ENCODE measurements around the gene TENT4A.

Gene TENT4A

GRCh38 chr5:6700685-6701355 is 12.4 kb upstream of the TENT4A start:
- DNase-seq (ENCODE audit: low read depth), result no peak

- no peak for DNase-seq (ENCODE audit: low read depth)
These were observed 11.7 kb upstream of the TENT4A start for GRCh38 chr5:6701491-6701890.

GRCh38 chr5:6702633-6703032 is 10.6 kb upstream of the TENT4A start:
- no peak for DNase-seq (ENCODE audit: low read depth)

- DNase-seq (ENCODE audit: low read depth), result no peak
These were observed 9.4 kb upstream of the TENT4A start for GRCh38 chr5:6703806-6704205.

DNA sequence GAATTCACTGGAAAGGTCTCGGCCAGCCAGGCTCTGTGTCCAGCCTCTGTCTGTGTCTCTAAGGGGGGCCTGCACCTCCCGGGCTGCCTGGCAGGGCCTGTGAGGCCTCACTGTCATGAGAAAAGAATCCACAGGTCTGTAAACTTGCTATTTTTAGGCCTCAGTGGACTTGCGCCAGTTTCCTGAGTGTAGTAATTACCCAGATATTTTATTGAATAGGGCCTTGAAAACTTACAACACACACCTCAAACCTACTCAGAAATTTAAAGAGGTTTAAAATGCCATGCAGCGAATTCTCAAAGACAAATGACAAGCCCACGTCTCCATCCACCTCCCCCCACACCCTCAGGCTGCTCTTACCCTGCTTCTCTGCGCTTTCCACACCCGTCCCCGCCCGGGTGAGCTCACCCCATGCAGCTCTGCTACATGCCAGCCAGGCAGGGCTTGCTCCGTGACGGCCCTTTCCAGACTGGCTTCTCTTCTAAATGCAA is 8.8 kb upstream of the TENT4A start:
- DNase-seq (ENCODE audit: low read depth), result no peak

DNA sequence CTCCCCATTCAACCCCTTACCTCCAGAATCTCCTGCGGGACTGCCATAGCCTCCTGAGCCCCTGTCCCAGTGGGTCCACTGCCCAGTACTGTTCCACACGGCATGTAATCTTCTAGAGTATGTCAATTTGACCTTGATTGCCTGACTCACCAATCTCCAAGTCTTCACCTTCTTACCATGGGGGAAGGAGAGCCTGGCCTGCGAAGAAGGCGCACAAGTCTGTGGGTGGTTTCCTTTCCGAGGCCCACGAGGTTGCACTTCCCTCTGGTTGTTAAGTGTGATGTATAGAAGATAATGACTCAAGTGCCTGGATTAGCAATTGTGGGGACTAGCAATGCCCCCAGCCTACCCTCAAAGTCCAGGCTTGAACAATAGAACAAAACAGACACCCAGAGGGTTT is 8.1 kb upstream of the TENT4A start:
- DNase-seq (ENCODE audit: low read depth), result no peak

DNA sequence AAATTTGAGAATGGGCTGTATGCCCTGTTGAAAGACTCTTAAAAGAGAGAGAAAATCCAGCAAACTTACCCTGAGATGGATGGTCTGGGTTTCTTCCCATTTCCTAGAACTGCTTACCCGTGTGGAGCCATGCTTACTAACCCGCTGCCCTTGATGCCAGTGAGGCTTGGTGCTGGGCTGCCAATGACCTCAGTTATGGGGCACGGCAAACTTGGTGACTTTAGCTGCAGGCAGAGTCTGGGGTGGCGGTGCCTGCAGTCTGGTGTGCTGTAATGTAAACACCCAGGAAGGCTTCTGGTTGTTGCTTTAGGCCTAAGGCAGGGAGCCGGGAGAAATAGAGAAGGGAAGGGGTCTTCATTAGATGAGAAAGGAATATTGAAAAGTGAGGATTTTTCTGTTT is 7.3 kb upstream of the TENT4A start:
- no peak for DNase-seq (ENCODE audit: low read depth)

GRCh38 chr5:6707852-6708251 is 5.4 kb upstream of the TENT4A start:
- DNase-seq (ENCODE audit: low read depth), result no peak

- DNase-seq (ENCODE audit: low read depth), result no peak
These were observed 4.4 kb upstream of the TENT4A start for GRCh38 chr5:6708814-6709213.

GRCh38 chr5:6710070-6710469 is 3.2 kb upstream of the TENT4A start:
- DNase-seq (ENCODE audit: low read depth), result no peak

DNA sequence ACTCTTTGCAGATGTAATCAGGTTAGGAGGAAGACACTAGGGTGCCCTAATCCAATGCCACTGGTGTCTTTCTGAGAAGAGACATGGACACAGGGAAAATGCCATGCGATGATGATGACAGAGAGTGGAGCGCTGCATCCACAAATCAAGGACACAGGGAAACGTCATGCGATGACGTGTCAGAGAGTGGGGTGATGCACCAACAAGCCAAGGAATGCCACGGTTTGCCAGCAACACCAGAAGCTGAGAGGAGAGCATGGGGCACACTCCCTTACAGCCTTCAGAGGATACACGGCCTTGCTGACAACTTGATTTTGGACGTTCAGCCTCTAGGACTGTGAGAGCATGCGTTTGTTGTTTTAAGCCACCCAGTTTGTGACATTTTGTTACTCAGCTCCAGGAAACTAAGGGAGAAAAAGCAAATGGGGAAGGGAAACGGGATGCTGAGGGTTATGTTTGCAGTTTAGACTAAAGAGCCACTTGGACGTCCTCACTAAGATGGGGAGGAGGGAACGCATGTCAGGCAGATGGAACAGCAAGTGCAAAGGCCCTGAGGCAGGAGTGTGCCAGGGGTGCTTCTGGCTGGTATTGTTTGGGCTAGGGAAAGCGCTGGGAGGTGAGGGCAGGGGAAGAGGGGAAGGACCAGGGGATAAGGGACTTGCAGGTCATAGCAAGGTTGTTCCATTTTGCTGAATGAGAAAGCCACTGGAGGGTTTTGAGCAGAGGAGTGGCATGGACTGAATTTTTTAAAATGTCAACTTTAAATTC is 2.5 kb upstream of the TENT4A start:
- DNase-seq (ENCODE audit: low read depth), result no peak

DNA sequence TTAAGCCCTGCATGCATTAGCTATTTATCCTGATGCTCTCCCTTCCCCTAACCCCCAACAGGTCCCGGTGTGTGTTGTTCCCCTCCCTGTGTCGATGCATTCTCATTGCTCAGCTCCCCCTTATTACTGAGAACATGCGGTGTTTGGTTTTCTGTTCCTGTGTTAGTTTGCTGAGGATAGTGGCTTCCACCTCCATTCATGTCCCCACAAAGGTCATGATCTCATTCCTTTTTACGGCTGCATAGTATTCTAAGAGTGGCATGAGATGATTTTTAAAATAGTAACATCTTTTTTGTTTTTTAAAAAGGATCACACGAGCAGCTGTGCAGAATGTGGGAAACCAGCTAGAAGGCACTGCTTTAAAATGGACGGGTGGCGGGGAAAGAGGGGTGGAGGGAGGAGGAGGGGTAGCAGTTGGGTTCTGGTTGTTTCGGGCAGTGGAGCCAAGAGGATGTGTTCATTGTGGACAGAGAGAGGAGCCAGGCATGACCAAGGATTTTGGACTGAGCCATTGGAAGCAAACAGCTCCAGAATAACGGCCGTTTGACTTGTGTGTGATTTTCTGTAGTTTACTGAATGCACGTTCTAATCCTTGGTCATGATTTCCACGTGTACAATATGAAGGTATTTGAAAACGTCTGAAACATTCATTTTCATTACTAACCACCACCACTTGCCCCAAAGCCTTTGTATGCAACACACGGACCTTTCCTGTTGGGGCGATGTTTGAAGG is 1.7 kb upstream of the TENT4A start:
- DNase-seq (ENCODE audit: low read depth), result no peak

GRCh38 chr5:6712142-6712576 is 1.1 kb upstream of the TENT4A start:
- DNase-seq (ENCODE audit: low read depth), result no peak

- peak; percentile 94 for DNase-seq (ENCODE audit: low read depth)
These were observed 507 bp upstream of the TENT4A start for GRCh38 chr5:6712577-6713273.

- DNase-seq (ENCODE audit: low read depth), result no peak
These were observed 1.2 kb downstream of the TENT4A start for GRCh38 chr5:6714226-6715041.

DNA sequence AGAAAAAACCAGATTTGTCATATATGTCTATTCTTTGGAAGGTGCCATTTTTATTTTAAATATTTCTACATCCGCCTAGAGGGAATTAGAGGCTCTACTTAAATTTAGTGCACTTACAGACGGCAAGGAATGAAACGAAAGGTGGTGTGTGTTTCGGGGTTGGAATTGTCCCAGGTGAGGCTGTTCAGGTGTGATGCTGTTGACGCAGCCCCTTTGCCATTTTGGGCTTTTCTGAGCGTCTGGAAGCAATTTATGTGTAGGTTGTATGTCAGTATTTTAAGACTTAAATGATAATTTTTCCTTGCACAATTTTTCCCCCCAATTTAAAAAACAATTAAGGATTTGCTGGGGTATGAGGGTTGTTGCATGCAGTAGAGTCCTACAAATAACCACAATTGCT is 2.0 kb downstream of the TENT4A start:
- no peak for DNase-seq (ENCODE audit: low read depth)

- DNase-seq (ENCODE audit: low read depth), result no peak
These were observed 2.8 kb downstream of the TENT4A start for GRCh38 chr5:6715758-6716628.

- no peak for DNase-seq (ENCODE audit: low read depth)
These were observed 3.5 kb downstream of the TENT4A start for GRCh38 chr5:6716629-6717149.

DNA sequence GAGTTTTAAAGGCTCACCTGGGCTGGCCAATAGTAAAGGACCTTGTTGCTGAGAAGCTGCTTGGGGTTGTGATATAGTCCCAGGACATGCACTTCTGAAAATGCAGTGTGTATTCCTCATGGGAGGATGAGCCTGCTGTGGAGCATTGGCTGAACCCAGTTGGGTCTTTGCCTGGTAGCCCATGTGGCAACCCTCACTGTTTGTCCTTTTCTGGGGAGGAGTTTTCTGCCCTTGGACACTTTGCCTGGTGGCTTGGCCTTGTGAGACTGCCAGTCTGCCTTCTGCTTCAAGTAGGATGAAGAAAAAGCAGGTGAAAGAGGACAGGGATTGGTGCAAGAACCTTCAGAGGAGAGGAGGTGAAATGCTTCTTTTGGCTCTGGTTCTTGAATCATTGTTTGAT is 4.0 kb downstream of the TENT4A start:
- DNase-seq (ENCODE audit: low read depth), result no peak

DNA sequence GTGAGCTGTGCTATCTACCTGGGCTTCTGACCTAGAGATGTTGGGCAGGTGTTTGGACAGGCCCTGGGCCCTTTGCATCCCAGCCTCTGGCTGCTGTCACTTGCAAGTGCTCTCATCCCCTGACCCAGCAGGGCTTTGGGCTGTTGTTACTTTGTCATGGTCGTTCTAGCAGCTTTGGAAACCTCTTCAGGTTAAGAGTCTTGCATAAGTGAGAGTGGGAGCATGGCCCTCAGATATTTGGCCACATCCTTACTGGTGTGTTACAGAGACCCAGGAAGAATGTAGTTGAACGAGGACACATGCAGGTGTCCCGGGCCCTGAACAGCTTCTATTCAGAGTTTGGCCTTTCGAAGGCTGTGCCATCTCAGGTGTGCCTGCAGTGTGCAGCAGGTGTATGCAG is 4.5 kb downstream of the TENT4A start:
- DNase-seq (ENCODE audit: low read depth), result no peak
